Stimulated activated CD4-positive, alpha-beta T cell treated with anti-CD3 and anti-CD28 coated beads, Interleukin-4, amount 100 ng/mL, for 24 hours (primary cell): ENCODE data around the gene TNFSF13B.

ENCODE experiments used
- DNase-seq: peaks from one replicate; pipeline ENCODE4 v3.0.0-alpha.2; 2020

Gene TNFSF13B

GRCh38 chr13:108352599-108352998 lies 83.1 kb downstream of the TNFSF13B start:
- no peak for DNase-seq

DNA sequence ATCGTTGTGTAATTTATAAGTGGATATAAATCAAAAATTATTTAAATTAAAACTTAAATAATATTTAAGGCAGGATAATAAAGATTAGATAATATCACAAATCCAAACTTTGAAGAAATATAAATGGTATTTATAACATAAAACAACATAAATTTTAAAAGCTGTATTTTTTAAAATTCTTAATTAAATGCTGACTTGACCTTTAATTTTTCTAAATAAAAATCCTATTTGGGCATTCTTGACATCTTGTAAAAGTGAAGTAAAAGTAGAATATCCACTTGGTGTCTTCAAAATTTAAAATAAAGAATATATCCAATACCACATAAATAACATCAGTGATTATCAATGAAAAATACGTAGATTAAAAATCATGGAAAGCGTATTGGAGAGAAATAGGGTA lies 87.7 kb downstream of the TNFSF13B start:
- DNase-seq = no peak
